ENCODE measurements around the gene SLC7A1. TPM values are rescaled to one million over a fixed set of nuclear protein-coding genes. Genes with fewer than 3 reads are reported as not detected.

SLC7A1 gene
- total and polyA plus RNA-seq, 5 donors, result 4.5 to 43.1 (median 12.0) TPM

DNA sequence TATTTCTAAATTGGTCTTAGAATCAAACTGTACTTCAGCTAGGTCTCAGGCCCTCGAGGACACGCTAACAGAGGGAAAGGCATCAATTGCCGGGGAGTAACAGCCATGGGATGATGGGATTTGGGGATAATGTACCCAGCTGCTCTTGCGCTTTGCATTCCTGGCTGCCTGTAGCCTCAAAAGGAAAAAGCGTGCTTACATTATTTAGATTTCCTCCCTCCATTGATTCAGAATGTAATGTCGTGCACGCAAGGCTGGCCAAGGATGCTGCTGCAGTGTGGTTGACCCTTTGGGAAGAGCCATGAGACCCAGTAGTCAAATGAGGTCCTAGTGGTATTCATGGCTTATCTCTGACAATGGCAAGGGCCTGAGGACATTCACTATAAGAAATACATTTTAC is 95.1 kb downstream of the SLC7A1 start:
- no peak for DNase-seq
- 93% methylated on average over 7 of the region's 7 CpGs for WGBS
- Histone ChIP-seq H3K27ac (ENCODE audit: low read length) (no peak overlapping the region), H3K4me3 (ENCODE audit: low read length) (no peak overlapping the region), H3K9me3 (ENCODE audit: control insufficient read depth, low read length) (no peaks in the 10 kb centered on the region), H3K4me1 (ENCODE audit: control insufficient read depth, insufficient read depth, low read length) (no peaks in the 10 kb centered on the region), H3K27me3 (ENCODE audit: control insufficient read depth, insufficient read depth) (no peaks in the 10 kb centered on the region)
- no peak for ATAC-seq
- intact Hi-C loops (cut with DNase I), result loop anchor here in 1 of 4 donors (10.0 kb wide), 1 partner anchor 344 kb away; no protein-coding TSS in a partner anchor

DNA sequence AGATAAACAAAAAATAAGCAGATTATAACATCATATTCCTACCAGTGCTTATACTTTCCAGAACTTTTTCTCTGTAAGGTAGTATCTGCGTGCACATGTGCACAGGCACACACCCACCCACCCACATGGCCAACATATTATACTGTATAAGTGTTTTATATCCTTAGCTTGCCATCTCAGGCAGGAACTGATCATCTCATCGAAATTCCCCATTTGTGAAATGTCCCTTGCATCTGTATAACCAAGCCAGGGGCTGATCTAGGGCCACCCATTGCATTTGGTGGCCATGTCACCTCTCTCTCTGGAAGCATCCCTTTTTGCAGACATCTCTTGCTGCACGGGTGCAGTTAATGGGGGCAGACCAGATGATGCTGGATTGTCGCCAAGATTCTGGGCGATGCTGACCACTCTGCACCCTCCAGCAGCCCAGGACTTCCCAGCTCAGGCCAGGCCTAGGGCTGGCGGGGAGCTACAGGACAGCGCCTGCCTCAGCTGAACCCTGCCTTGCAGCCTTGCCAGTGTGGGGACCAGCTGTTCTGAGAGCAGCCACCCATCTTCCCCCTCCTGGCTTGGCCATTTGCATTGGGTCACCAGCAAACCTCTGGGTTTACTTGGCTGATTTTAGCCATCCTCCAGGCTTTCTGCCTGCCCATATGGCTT is 95.9 kb downstream of the SLC7A1 start:
- intact Hi-C loops (cut with DNase I), result loop anchor here in 1 of 4 donors (10.0 kb wide), 1 partner anchor 345 kb away; no protein-coding TSS in a partner anchor
- Histone ChIP-seq H3K27me3 (ENCODE audit: control insufficient read depth, insufficient read depth) (no peaks in the 10 kb centered on the region), H3K4me1 (ENCODE audit: control insufficient read depth, insufficient read depth, low read length) (no peaks in the 10 kb centered on the region), H3K9me3 (ENCODE audit: control insufficient read depth, low read length) (no peaks in the 10 kb centered on the region), H3K27ac (ENCODE audit: low read length) (no peak overlapping the region), H3K4me3 (ENCODE audit: low read length) (no peak overlapping the region)
- DNase-seq (no peak), ATAC-seq (no peak)
- WGBS, result 76% methylated on average over 7 of the region's 7 CpGs

DNA sequence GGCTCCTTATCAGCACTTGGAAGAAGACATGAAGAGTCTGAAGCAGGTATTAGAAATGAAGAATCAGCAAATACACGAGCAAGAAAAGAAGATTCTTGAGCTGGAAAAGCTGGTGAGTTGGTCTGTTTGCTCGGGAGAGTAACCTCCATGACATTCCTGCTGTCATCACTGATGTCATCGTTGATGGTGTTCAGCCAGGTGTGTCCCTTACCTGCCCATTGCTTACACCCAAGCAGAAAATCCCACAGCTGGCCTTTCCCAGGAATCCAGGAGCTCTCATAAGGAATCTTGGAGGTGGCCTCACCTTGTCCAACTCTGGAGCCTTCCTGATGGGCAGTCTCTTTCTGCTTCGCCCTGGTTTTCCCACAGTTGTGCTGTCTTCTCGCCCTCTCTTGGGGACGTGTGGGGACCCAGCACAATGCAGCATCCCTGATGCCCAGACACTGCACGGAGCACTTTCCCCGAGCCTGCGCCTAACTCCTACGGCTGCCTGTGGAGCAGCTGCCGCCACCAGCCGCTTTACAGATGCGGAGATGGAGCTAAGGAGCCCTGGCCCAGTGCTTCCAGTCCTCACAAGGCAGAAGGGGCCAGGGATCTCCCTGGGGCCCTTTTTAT is 97.0 kb downstream of the SLC7A1 start:
- intact Hi-C loops (cut with DNase I), result no loop called here
- DNase-seq (no peak), ATAC-seq (no peak)
- Histone ChIP-seq H3K27me3 (ENCODE audit: control insufficient read depth, insufficient read depth) (no peaks in the 10 kb centered on the region), H3K27ac (ENCODE audit: low read length) (no peak overlapping the region), H3K4me3 (ENCODE audit: low read length) (no peak overlapping the region), H3K9me3 (ENCODE audit: control insufficient read depth, low read length) (no peaks in the 10 kb centered on the region), H3K4me1 (ENCODE audit: control insufficient read depth, insufficient read depth, low read length) (no peaks in the 10 kb centered on the region)
- 91% methylated on average over 13 of the region's 13 CpGs for WGBS

DNA sequence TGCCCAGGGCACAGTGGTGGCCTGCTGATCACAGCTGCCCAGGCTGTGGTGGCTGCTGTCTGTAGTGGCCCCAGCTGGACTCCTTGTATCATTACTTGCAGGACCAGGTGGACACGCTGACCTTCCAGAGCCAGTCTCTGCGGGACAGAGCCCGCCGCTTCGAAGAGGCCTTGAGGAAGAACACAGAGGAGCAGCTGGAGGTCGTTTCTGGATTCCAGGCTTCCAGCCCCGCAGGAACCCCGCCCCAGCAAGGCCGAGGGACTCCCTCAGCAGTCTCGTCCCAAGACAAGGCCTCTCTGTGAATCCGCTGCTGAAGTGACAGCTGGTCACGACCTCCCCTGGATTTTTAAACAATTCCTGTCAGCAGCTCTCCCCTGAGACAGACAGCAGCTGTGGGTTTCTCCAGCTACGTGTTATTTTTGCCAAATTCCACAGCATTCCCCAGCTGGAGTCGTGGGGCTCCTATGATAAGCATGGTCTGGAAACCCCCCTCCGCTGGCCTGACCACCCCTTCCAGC is 98.3 kb downstream of the SLC7A1 start:
- H3K27me3 ChIP-seq (ENCODE audit: control insufficient read depth, insufficient read depth), result no peaks in the 10 kb centered on the region
- intact Hi-C loops (cut with DNase I), result no loop called here
- H3K4me3 ChIP-seq (ENCODE audit: low read length), result no peak overlapping the region
- peak; percentile 80 to 88 (median 88) for DNase-seq
- peak overlapping the region; percentile 45 for H3K27ac ChIP-seq (ENCODE audit: low read length)
- no peaks in the 10 kb centered on the region for H3K9me3 ChIP-seq (ENCODE audit: control insufficient read depth, low read length)
- peak; percentile 79 to 85 for ATAC-seq
- H3K4me1 ChIP-seq (ENCODE audit: control insufficient read depth, insufficient read depth, low read length), result no peaks in the 10 kb centered on the region
- WGBS, result 19% methylated on average over 15 of the region's 15 CpGs

DNA sequence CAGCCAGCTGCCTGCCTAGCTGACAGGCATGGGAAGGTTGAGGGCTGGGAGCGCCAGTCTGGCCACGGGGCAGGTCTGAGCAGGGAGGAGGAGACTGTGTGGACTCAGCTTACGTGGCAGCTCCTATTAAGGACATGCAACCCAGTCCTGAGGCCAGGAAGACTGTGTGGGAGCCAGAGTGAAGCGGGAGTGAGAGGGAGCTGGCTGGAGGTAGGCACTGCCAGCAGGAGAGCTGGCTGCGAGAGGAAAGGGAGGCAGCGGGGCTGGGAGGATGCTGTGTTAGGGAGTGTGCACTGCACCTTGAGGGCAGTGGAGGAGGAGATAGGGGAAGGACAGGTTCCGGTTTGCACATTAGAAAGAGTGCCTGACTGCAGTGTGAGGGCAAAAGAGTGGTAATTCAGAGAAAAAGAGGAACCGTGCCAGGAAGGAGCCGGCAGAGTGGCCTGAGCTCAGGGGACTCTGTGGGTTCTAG is 99.2 kb downstream of the SLC7A1 start:
- no peaks in the 10 kb centered on the region for H3K9me3 ChIP-seq (ENCODE audit: control insufficient read depth, low read length)
- no peak overlapping the region for H3K27ac ChIP-seq (ENCODE audit: low read length)
- intact Hi-C loops (cut with DNase I), result no loop called here
- no peak overlapping the region for H3K4me3 ChIP-seq (ENCODE audit: low read length)
- DNase-seq, result peak in 2 of 3 donors; percentile 36 to 77
- H3K4me1 ChIP-seq (ENCODE audit: control insufficient read depth, insufficient read depth, low read length), result no peaks in the 10 kb centered on the region
- peak; percentile 62 to 69 for ATAC-seq
- H3K27me3 ChIP-seq (ENCODE audit: control insufficient read depth, insufficient read depth), result no peaks in the 10 kb centered on the region
- 42% methylated on average over 9 of the region's 9 CpGs for WGBS

DNA sequence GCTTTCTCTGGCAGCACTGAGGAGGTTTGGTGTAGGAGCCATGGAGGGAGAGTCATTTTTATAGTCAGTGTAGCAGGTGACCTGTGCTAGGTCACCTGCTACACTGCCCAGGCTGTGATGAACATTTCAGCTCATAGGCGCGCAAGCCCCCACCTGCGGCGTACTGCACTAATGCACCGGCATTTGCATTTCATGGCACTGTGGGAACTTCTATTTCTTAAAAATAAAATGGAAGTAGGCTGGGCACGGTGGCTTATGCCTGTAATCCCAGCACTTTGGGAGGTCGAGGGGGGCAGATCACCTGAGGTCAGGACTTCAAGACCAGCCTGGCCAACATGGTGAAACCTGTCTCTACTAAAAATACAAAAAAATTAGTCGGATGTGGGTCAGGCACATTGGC is 101.0 kb downstream of the SLC7A1 start:
- H3K4me3 ChIP-seq (ENCODE audit: low read length), result no peak overlapping the region
- H3K9me3 ChIP-seq (ENCODE audit: control insufficient read depth, low read length), result no peaks in the 10 kb centered on the region
- no peak for DNase-seq
- 94% methylated on average over 8 of the region's 8 CpGs for WGBS
- no peak for ATAC-seq
- H3K27me3 ChIP-seq (ENCODE audit: control insufficient read depth, insufficient read depth), result no peaks in the 10 kb centered on the region
- H3K4me1 ChIP-seq (ENCODE audit: control insufficient read depth, insufficient read depth, low read length), result no peaks in the 10 kb centered on the region
- no peak overlapping the region for H3K27ac ChIP-seq (ENCODE audit: low read length)
- intact Hi-C loops (cut with DNase I), result no loop called here

DNA sequence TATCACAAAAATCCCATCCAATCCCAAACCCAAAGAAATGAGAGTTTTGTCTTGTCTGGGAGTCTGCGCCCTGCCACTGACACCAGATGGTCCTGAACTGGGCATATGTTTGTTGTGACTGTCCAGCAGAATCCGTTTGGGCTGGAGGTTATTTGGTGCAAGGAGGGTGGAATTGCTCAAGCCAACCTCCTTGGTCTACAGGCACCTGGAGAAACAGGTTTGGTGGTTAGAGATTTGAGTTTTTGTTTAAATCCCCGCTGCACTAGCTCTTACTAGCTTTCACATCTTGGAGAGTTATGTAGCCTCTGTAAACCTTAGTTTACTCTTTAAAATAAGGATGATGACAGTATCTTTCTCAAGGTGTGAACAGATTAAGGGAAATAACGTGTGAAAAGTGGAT is 101.7 kb downstream of the SLC7A1 start:
- Histone ChIP-seq H3K9me3 (ENCODE audit: control insufficient read depth, low read length) (no peaks in the 10 kb centered on the region), H3K4me3 (ENCODE audit: low read length) (no peak overlapping the region), H3K4me1 (ENCODE audit: control insufficient read depth, insufficient read depth, low read length) (no peaks in the 10 kb centered on the region), H3K27me3 (ENCODE audit: control insufficient read depth, insufficient read depth) (no peaks in the 10 kb centered on the region), H3K27ac (ENCODE audit: low read length) (no peak overlapping the region)
- ATAC-seq (no peak), DNase-seq (no peak)
- intact Hi-C loops (cut with DNase I), result no loop called here
- WGBS, result 75% methylated on average over 4 of the region's 4 CpGs

DNA sequence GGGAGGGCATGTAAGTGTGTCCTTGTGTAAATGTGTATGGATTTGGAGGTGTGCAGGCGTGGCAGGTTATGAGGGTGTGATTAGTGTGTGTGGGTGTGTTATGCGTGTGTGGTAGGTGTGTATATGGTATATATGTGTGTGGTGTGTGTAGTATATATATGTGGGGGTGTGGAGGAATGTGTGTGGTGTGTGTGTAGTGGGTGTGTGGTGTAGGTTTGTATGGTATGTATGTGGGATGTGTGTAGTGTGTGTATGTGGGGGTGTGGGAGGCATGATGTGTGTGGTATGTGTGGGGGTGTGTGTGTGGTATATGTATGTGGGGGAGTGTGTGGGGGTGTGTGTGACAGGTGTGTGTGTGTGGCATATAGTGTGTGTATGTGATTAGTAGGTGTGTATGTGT is 104.2 kb downstream of the SLC7A1 start:
- H3K4me1 ChIP-seq (ENCODE audit: control insufficient read depth, insufficient read depth, low read length), result no peaks in the 10 kb centered on the region
- H3K27me3 ChIP-seq (ENCODE audit: control insufficient read depth, insufficient read depth), result no peaks in the 10 kb centered on the region
- no peaks in the 10 kb centered on the region for H3K9me3 ChIP-seq (ENCODE audit: control insufficient read depth, low read length)
- no peak for ATAC-seq
- 47% methylated on average over 2 of the region's 2 CpGs for WGBS
- intact Hi-C loops (cut with DNase I), result no loop called here
- no peak overlapping the region for H3K27ac ChIP-seq (ENCODE audit: low read length)
- H3K4me3 ChIP-seq (ENCODE audit: low read length), result no peak overlapping the region
- DNase-seq, result no peak

DNA sequence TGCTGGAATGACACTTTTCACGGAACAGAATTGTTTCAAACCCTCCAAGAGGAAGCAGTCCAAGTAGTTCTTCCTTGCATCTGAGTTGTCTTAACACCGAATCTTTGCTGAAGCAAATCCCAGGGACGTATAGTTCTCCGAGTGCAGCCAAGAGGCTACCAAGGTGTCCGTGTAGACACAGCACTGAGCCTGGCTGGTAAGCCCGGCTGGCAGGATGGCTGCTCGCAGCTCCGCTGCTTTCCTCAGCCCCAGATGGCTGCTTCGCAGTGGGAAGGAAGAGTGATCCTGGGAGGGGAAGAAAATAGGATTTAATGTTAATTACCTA is 105.0 kb downstream of the SLC7A1 start:
- no peaks in the 10 kb centered on the region for H3K27me3 ChIP-seq (ENCODE audit: control insufficient read depth, insufficient read depth)
- 89% methylated on average over 9 of the region's 9 CpGs for WGBS
- no peak overlapping the region for H3K4me3 ChIP-seq (ENCODE audit: low read length)
- intact Hi-C loops (cut with DNase I), result no loop called here
- DNase-seq (no peak), ATAC-seq (no peak)
- H3K27ac ChIP-seq (ENCODE audit: low read length), result no peak overlapping the region
- no peaks in the 10 kb centered on the region for H3K9me3 ChIP-seq (ENCODE audit: control insufficient read depth, low read length)
- H3K4me1 ChIP-seq (ENCODE audit: control insufficient read depth, insufficient read depth, low read length), result no peaks in the 10 kb centered on the region

DNA sequence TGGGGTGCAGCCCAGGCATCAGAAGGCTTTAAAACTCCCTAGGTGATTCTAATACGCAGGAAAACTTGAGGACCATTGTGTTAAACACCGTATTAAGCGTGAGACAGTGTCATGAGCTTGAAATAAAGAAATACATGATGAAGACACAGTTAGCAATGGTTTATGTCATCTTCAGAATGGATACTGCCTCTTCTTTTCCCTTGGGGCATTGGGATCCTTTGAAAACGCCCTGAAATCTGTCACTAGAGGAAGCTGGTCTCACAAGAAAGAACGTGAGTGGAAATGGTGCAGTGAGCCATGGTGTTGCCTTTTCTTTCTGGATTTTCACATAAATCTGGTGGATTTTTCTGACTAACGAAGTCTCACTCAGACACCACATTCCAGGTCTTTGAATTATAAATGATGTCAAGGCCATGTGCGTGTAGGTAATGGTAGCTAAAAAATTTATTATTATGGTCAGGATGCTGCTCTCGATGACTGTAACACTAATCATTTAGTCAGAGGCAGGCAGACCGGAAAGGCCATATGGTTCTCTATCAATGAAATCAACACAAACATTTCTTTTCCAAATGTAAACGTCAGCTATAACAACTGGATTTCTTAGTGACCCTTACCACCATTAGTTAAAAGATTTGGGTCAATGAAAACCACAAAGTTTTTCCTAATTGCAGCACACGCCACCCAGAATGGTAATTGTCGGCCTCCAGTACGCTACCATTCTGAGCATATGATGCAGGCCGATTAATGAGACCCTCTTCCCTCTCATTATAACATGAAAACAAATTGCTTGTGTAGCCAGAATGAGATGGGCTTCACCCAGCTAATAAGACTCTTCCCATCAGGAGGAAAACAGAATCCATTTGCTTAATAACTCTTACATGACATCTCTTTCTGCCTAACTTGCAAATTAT is 105.6 kb downstream of the SLC7A1 start:
- ATAC-seq (no peak), DNase-seq (no peak)
- Histone ChIP-seq H3K4me1 (ENCODE audit: control insufficient read depth, insufficient read depth, low read length) (no peaks in the 10 kb centered on the region), H3K9me3 (ENCODE audit: control insufficient read depth, low read length) (no peaks in the 10 kb centered on the region), H3K27ac (ENCODE audit: low read length) (no peak overlapping the region), H3K4me3 (ENCODE audit: low read length) (no peak overlapping the region), H3K27me3 (ENCODE audit: control insufficient read depth, insufficient read depth) (no peaks in the 10 kb centered on the region)
- WGBS, result 84% methylated on average over 14 of the region's 14 CpGs
- intact Hi-C loops (cut with DNase I), result no loop called here

Data from right cardiac atrium (tissue), 5 donors.